Stomach (tissue), 4 donors: ENCODE measurements around the gene SELENOV.

Experiments
- CTCF ChIP-seq, 7 experiments: fragments of 450-650 bp in 4 of 7; fragments of 200-600 bp in 3 of 7; sonication (generic) in 3 of 7; IDR thresholded peaks; one replicate each; pipeline ENCODE4 v1.5.1; 2016 to 2019; ENCODE audit warnings: antibody characterized with exemption in 7 of 7, control low read depth in 2 of 7, mild to moderate bottlenecking in 1 of 7
- POLR2A ChIP-seq, 4 donors: fragments of 450-650 bp; IDR thresholded peaks; one replicate each; pipeline ENCODE4 v1.6.1; 2016; ENCODE audit warnings: antibody characterized with exemption in 4 of 4, control low read depth in 2 of 4, mild to moderate bottlenecking in 1 of 4, moderate library complexity in 1 of 4

GRCh38 chr19:39498798-39499642 is 15.9 kb upstream of the SELENOV start, which contains the start of gene DLL3:
- TF ChIP-seq CTCF (IDR thresholded peaks at IDR 0.05) (no peak), POLR2A (IDR thresholded peaks at IDR 0.05) (no peak)
